ENCODE data around the gene SGMS1. TPM values are rescaled to one million over a fixed set of nuclear protein-coding genes. Genes with fewer than 3 reads are reported as not detected.

Gene SGMS1
- polyA plus RNA-seq, 1 of the 3 experiments (the other 2 are of a cell fraction): 6.3 TPM

GRCh38 chr10:50453940-50454339 lies 169.8 kb downstream of the SGMS1 start:
- Histone ChIP-seq H3K9me3 (no peaks in the 10 kb centered on the region), H4K20me1 (ENCODE audit: insufficient read depth) (no peaks in the 10 kb centered on the region), H3K4me2 (no peak overlapping the region), H3K4me1 (ENCODE audit: control insufficient read depth in 1 of 2, insufficient read depth in 2 of 2, low read depth in 1 of 2, low read length in 1 of 2) (no peaks in the 10 kb centered on the region), H3K4me3 (ENCODE audit: low read depth in 2 of 2, low read length in 1 of 2) (no peak overlapping the region), H3K79me2 (ENCODE audit: insufficient read depth) (no peaks in the 10 kb centered on the region), H3F3A (replicated peaks; ENCODE audit: insufficient read depth) (no peaks in the 10 kb centered on the region), H3K27me3 (ENCODE audit: insufficient read depth) (no peaks in the 10 kb centered on the region), H3K27ac (ENCODE audit: low read depth in 2 of 2, low read length in 1 of 2) (no peak overlapping the region), H3K9ac (no peak overlapping the region), H3K36me3 (replicated peaks in 1 of 2; ENCODE audit: control insufficient read depth in 1 of 2, insufficient read depth in 2 of 2, low read length in 1 of 2) (peaks cover 0 to 3% of the 10 kb centered on the region in 2 experiments), H2AFZ (ENCODE audit: low read depth) (no peak overlapping the region), H3K9me2 (no peaks in the 10 kb centered on the region)
- POLR2A ChIA-PET: no interaction called here
- 79% methylated on average over 1 of the region's 1 CpG for WGBS (ENCODE audit: low lambda C conversion rate)
- TF ChIP-seq MAX (IDR thresholded peaks at IDR 0.05; ENCODE audit: low read depth) (no peak), NRF1 (IDR thresholded peaks at IDR 0.05; ENCODE audit: low read depth, low read length) (no peak), ZBTB33 (IDR thresholded peaks at IDR 0.05; ENCODE audit: borderline replicate concordance, low read depth) (no peak), POLR2AphosphoS5 (IDR thresholded peaks at IDR 0.05; ENCODE audit: low read depth, low read length) (no peak), EP300 (IDR thresholded peaks at IDR 0.05; ENCODE audit: borderline replicate concordance in 1 of 2, low read depth in 1 of 2, low read length in 1 of 2) (no peak), FOXM1 (IDR thresholded peaks at IDR 0.05; ENCODE audit: low read depth) (no peak)
- no peak for DNase-seq
- CTCF ChIA-PET: interaction anchor here (0.7 to 1.8 kb wide), 2 partner anchors 19 to 33 kb away, joined by 3 to 6 read pairs; no protein-coding TSS in a partner anchor

- no peak overlapping the region for H3K4me3 ChIP-seq (ENCODE audit: low read depth in 2 of 2, low read length in 1 of 2)
- no peaks in the 10 kb centered on the region for H3K36me3 ChIP-seq (replicated peaks in 1 of 2; ENCODE audit: control insufficient read depth in 1 of 2, insufficient read depth in 2 of 2, low read length in 1 of 2)
- H3K9me2 ChIP-seq: no peaks in the 10 kb centered on the region
- CTCF ChIA-PET: no interaction called here
- no peak overlapping the region for H3K9ac ChIP-seq
- WGBS (ENCODE audit: low lambda C conversion rate): 98% methylated on average over 2 of the region's 2 CpGs
- H3K4me1 ChIP-seq (ENCODE audit: control insufficient read depth in 1 of 2, insufficient read depth in 2 of 2, low read depth in 1 of 2, low read length in 1 of 2): no peaks in the 10 kb centered on the region
- H3K27me3 ChIP-seq (ENCODE audit: insufficient read depth): no peaks in the 10 kb centered on the region
- no peaks in the 10 kb centered on the region for H4K20me1 ChIP-seq (ENCODE audit: insufficient read depth)
- TF ChIP-seq FOXJ3 (CRISPR knock-in tag; IDR thresholded peaks at IDR 0.05) (no peak), PBX3 (IDR thresholded peaks at IDR 0.05) (no peak), REST (IDR thresholded peaks at IDR 0.05; ENCODE audit: low read depth, low read length) (no peak), MXI1 (IDR thresholded peaks at IDR 0.05; ENCODE audit: low read depth, low read length) (no peak), SIN3A (IDR thresholded peaks at IDR 0.05; ENCODE audit: borderline replicate concordance, low read depth, low read length) (no peak), RCOR1 (IDR thresholded peaks at IDR 0.05; ENCODE audit: low read length) (no peak)
- no peak for DNase-seq
- H3K4me2 ChIP-seq: no peak overlapping the region
- H2AFZ ChIP-seq (ENCODE audit: low read depth): no peak overlapping the region
- H3F3A ChIP-seq (replicated peaks; ENCODE audit: insufficient read depth): no peaks in the 10 kb centered on the region
- POLR2A ChIA-PET: no interaction called here
- H3K79me2 ChIP-seq (ENCODE audit: insufficient read depth): no peaks in the 10 kb centered on the region
- H3K27ac ChIP-seq (ENCODE audit: low read depth in 2 of 2, low read length in 1 of 2): no peak overlapping the region
- no peaks in the 10 kb centered on the region for H3K9me3 ChIP-seq
These were observed 171.2 kb downstream of the SGMS1 start for GRCh38 chr10:50452603-50453002.
